ENCODE measurements around the gene ADRB1. TPM values are rescaled to one million over a fixed set of nuclear protein-coding genes. Genes with fewer than 3 reads are reported as not detected.

Gene ADRB1
- total and polyA plus RNA-seq, 2 donors (not counting 3 experiments of a cell fraction or from before 2014, with no cell fraction given): 0.23 to 0.97 TPM

DNA sequence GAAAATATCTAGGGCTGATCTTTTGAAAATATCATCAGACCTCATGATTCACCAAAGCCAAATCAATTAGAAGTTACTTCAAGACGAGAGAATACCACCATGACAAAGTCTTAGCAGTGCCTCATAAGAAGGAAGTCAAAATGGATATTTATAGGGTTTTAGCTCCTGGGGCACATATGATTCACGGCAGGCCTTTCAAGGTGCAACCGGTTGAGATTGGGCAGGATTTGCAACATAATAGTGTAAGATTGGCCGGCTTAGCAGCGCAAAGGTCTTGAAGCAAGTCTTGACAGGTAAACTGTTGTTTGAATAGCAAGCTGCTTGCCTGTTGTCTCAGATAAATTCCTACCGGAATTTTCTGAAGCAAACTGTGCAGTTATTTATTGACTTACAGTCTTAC is 17.5 kb downstream of the ADRB1 start:
- Histone ChIP-seq H3K9ac (replicated peaks; ENCODE audit: extremely low read depth, insufficient read depth, low read length) (no peak overlapping the region), H3K79me2 (ENCODE audit: control insufficient read depth, insufficient read depth, low read length) (no peaks in the 10 kb centered on the region), H4K20me1 (replicated peaks; ENCODE audit: control insufficient read depth, extremely low read depth, insufficient read depth, low read length) (no peaks in the 10 kb centered on the region), H3K27me3 (ENCODE audit: control insufficient read depth in 2 of 2, insufficient read depth in 2 of 2, low read length in 2 of 2) (peaks cover 0 to 1% of the 10 kb centered on the region in 2 experiments), H2AFZ (ENCODE audit: low read depth, low read length) (no peak overlapping the region), H3K9me1 (replicated peaks; ENCODE audit: control insufficient read depth, extremely low read depth, insufficient read depth, low read length) (no peaks in the 10 kb centered on the region), H3K4me3 (replicated peaks in 1 of 3; ENCODE audit: insufficient read depth in 1 of 3, low read depth in 1 of 3, low read length in 3 of 3) (no peak overlapping the region), H3K27ac (ENCODE audit: insufficient read depth, low read depth, low read length) (no peak overlapping the region), H3K4me1 (ENCODE audit: control insufficient read depth, extremely low read depth, insufficient read depth, low read length) (no peaks in the 10 kb centered on the region), H3K9me3 (replicated peaks; ENCODE audit: control insufficient read depth, insufficient read depth, low read length) (no peaks in the 10 kb centered on the region), H3K4me2 (ENCODE audit: insufficient read depth, low read length) (no peak overlapping the region), H3K36me3 (ENCODE audit: control insufficient read depth in 2 of 2, extremely low read depth in 1 of 2, insufficient read depth in 2 of 2, low read length in 2 of 2) (no peaks in the 10 kb centered on the region)
- FAIRE-seq (no peak), DNase-seq (ENCODE audit: low read depth, low spot score) (no peak)
- dilution Hi-C loops (cut with MboI; ENCODE audit: extremely low pct_ligation_motif_present, low sequenced_read_pairs): no loop called here
- BruUV-seq (replicated peaks): no TSS peak
- TF ChIP-seq JUN (IDR thresholded peaks at IDR 0.05; ENCODE audit: borderline replicate concordance, insufficient read depth, insufficient read length, low read depth): no peak
- CTCF ChIA-PET: interaction anchor here (1.6 to 3.5 kb wide), 2 partner anchors 8 to 10 kb away, joined by 4 to 17 read pairs; no protein-coding TSS in a partner anchor
- POLR2A ChIA-PET: no interaction called here
- intact Hi-C loops (cut with micrococcal nuclease): no loop called here

DNA sequence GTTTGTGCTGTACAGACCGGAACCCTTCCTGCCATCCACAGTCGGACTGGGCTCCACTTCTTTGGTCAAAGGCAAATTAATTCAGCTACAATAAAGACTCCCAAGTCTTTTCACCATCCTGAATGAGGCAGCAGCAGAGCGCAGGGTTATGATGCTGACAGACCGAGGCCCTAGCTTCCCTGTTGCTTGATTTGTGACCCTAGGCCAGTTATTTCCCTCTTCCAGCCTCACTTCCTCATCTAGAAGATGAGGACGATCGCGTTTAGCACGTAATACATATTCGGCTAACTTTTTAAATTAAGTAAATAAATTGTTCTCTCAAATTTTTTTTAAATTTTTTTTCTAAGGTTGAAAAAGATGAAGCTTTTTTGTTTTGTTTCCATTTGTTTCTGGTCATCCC is 18.1 kb downstream of the ADRB1 start:
- H2AFZ ChIP-seq (ENCODE audit: low read depth, low read length): no peak overlapping the region
- FAIRE-seq: no peak
- H3K9me3 ChIP-seq (replicated peaks; ENCODE audit: control insufficient read depth, insufficient read depth, low read length): no peaks in the 10 kb centered on the region
- H3K4me1 ChIP-seq (ENCODE audit: control insufficient read depth, extremely low read depth, insufficient read depth, low read length): no peaks in the 10 kb centered on the region
- no peaks in the 10 kb centered on the region for H4K20me1 ChIP-seq (replicated peaks; ENCODE audit: control insufficient read depth, extremely low read depth, insufficient read depth, low read length)
- CTCF ChIA-PET: interaction anchor here (1.0 to 3.5 kb wide), 3 partner anchors 7 to 15 kb away, joined by 3 to 17 read pairs (median 3); no protein-coding TSS in a partner anchor
- peaks cover 0 to 1% of the 10 kb centered on the region in 2 experiments for H3K27me3 ChIP-seq (ENCODE audit: control insufficient read depth in 2 of 2, insufficient read depth in 2 of 2, low read length in 2 of 2)
- dilution Hi-C loops (cut with MboI; ENCODE audit: extremely low pct_ligation_motif_present, low sequenced_read_pairs): no loop called here
- H3K79me2 ChIP-seq (ENCODE audit: control insufficient read depth, insufficient read depth, low read length): no peaks in the 10 kb centered on the region
- DNase-seq (ENCODE audit: low read depth, low spot score): no peak
- no peaks in the 10 kb centered on the region for H3K9me1 ChIP-seq (replicated peaks; ENCODE audit: control insufficient read depth, extremely low read depth, insufficient read depth, low read length)
- TF ChIP-seq, protein P1, sequence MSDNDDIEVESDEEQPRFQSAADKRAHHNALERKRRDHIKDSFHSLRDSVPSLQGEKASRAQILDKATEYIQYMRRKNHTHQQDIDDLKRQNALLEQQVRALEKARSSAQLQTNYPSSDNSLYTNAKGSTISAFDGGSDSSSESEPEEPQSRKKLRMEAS (IDR thresholded peaks at IDR 0.05; ENCODE audit: insufficient read depth, insufficient read length): no peak
- TF ChIP-seq FOS (IDR thresholded peaks at IDR 0.05; ENCODE audit: borderline replicate concordance, insufficient read depth, low read length) (no peak), GATA2 (IDR thresholded peaks at IDR 0.05; ENCODE audit: insufficient read depth, insufficient read length, low read depth, low read length) (no peak), MYC (IDR thresholded peaks at IDR 0.05; ENCODE audit: low read depth, low read length) (no peak), EZH2 (IDR thresholded peaks at IDR 0.05; ENCODE audit: borderline replicate concordance, low read depth, low read length, severe bottlenecking) (no peak), POLR2AphosphoS5 (IDR thresholded peaks at IDR 0.05; ENCODE audit: insufficient read depth, low read depth, low read length) (no peak), JUN (IDR thresholded peaks at IDR 0.05; ENCODE audit: borderline replicate concordance, insufficient read depth, insufficient read length, low read depth) (no peak)
- TF ChIP-seq, protein P2, sequence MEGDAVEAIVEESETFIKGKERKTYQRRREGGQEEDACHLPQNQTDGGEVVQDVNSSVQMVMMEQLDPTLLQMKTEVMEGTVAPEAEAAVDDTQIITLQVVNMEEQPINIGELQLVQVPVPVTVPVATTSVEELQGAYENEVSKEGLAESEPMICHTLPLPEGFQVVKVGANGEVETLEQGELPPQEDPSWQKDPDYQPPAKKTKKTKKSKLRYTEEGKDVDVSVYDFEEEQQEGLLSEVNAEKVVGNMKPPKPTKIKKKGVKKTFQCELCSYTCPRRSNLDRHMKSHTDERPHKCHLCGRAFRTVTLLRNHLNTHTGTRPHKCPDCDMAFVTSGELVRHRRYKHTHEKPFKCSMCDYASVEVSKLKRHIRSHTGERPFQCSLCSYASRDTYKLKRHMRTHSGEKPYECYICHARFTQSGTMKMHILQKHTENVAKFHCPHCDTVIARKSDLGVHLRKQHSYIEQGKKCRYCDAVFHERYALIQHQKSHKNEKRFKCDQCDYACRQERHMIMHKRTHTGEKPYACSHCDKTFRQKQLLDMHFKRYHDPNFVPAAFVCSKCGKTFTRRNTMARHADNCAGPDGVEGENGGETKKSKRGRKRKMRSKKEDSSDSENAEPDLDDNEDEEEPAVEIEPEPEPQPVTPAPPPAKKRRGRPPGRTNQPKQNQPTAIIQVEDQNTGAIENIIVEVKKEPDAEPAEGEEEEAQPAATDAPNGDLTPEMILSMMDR (IDR thresholded peaks at IDR 0.05; ENCODE audit: extremely low read depth in 1 of 2, insufficient read depth in 1 of 2, low read depth in 1 of 2, low read length in 2 of 2): no peak
- BruUV-seq (replicated peaks): no TSS peak
- H3K9ac ChIP-seq (replicated peaks; ENCODE audit: extremely low read depth, insufficient read depth, low read length): no peak overlapping the region
- no peaks in the 10 kb centered on the region for H3K36me3 ChIP-seq (ENCODE audit: control insufficient read depth in 2 of 2, extremely low read depth in 1 of 2, insufficient read depth in 2 of 2, low read length in 2 of 2)
- intact Hi-C loops (cut with micrococcal nuclease): no loop called here
- POLR2A ChIA-PET: no interaction called here
- H3K4me3 ChIP-seq (replicated peaks in 1 of 3; ENCODE audit: insufficient read depth in 1 of 3, low read depth in 1 of 3, low read length in 3 of 3): no peak overlapping the region
- H3K27ac ChIP-seq (ENCODE audit: insufficient read depth, low read depth, low read length): no peak overlapping the region
- H3K4me2 ChIP-seq (ENCODE audit: insufficient read depth, low read length): no peak overlapping the region

Measured in endothelial cell of umbilical vein (primary cell).